GM18951 (cell line): ENCODE measurements around the gene BTBD9.

Experiments used
- POLR2A ChIP-seq: IDR thresholded peaks from 4 replicates; pipeline ENCODE4 v1.6.1; 2011; ENCODE audit warnings: mild to moderate bottlenecking; ENCODE audit not compliant: insufficient read length, insufficient read depth; ENCODE audit errors: extremely low read depth
- in situ Hi-C: fragments of 300-500 bp; cut with MboI; formaldehyde crosslinking; loops from one replicate; pipeline ENCODE4 v1.12.0; 2022; ENCODE audit warnings: low sequenced_read_pairs, mixed read lengths, inconsistent platforms; ENCODE audit not compliant: unreplicated experiment

BTBD9 gene

DNA sequence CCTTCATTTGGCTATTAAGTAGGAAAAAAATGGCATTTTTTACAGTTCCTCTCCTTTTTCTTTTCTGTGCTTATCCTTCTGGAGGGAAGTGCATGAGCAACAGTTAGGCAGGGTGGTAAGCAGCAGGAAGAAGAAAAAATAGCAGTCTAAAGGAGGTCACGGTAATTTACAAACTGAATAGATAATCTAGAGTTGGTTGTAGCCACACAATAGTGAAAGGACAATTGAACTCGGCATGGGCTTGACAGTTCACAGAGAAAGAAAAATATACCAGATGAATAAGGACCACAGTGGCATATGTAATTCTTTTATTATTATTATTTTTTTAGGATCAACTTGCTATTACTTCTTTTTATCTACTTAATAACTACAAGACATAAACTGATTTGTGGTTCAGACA, 358.6 kb downstream of the BTBD9 start:
- in situ Hi-C loops: no loop called here
- no peak for TF ChIP-seq POLR2A

DNA sequence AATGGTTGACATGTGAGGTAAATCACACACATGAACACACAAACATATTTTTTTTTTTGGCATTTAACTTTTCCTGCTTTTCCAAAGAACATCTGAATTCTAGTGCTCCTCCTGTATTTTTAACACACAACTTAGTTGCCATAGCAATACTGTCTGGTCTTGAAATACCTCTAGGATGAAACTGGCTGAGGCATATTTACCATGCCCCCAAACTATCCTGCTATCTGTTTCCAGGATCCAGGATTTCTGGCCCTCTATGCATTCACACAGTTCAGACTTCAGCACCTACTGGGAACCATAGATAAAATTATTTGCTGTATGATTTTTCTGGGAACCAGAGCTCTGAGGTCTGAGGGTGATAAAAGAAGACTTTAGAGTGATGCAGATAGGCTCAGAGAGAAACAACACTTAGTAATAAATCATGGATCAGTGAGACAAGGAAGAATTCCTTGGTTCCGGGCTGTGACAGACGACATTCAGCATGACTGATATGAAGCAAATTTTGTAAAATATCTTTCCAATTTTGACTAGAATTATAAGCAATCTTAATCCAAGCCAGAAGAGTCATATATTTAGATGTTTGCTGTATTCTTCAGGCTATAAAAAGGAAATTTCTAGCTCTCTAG, 359.7 kb downstream of the BTBD9 start:
- in situ Hi-C loops: no loop called here

DNA sequence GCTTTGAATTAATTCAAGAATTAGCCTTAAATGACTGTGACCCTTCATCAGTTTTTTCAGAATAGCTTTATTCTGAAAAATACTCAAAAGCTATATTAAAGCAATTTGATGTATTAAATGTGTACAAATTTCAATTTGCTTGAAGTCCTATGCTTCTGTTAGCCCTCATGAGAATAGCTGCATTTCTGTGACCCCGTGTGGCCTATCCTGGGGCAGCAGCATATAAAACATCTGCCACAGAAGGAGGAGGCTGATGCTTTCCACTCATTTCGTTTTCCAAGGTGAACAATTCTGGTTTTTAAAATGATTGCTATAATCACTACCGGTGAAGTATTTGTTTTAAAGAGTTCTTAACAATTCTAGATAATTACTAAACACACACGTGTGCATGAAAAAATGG, 360.3 kb downstream of the BTBD9 start:
- no peak for TF ChIP-seq POLR2A
- in situ Hi-C loops: no loop called here

More for the DNA sequence above, 359.7 kb downstream of the BTBD9 start:
- TF ChIP-seq POLR2A: no peak

DNA sequence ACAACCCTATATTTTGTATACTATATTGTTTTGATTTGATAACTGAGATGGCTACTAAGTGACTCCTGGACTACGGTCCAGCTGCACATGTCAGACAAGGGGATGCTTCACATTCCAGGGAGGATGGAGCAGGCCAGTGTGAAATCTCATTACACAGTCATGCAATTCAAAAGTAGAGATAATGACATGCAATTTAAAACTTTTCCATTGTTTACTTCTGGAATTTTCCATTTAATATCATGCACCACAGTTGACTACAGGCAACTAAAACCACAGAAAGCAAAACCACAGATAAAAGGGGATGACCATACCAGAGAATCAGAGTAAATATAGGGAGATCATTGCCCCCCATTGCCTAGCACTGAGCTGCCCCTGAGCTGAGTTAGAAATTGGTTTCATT, 366.4 kb downstream of the BTBD9 start:
- no peak for TF ChIP-seq POLR2A
- in situ Hi-C loops: no loop called here

- no peak for TF ChIP-seq POLR2A
- in situ Hi-C loops: no loop called here
Observed at GRCh38 chr6:38272222-38272621, 367.5 kb downstream of the BTBD9 start.

DNA sequence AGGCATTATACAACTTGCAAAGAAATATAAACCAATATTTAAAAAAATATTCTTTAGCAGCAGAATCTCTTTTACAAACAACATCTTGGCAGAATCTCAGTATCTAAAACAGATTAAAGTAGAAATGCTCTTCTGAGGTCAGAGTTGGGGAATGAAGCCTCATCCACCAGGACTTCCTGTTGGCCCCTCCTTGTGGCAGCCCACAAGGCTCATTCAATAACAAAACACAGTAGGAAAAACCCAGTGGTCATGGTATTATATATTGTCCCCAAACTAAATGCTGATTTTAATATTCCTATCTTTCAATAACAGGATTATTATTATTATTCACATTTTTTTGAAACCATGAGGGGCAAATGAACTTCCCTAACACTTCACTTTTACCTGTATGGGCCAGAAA, 368.6 kb downstream of the BTBD9 start:
- TF ChIP-seq POLR2A: no peak
- in situ Hi-C loops: no loop called here

DNA sequence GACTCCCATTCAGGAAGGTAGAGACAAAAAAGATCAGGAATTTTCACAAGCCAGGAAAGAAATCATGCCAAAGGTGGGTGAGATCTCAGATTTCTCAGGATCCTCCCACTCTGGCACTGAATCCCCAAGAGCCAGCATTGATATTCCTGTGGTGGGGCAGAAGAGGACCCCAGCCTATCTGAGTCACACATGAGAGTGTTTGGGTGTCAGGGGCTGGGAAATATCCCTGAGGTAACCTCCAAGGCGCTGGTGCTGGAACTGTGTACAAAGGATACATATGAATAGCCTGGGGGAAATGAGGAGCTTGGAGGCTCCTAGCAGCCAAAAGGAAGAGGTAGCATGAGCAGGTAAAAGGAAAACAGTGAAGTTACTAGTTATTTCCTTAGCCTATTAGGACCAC, 369.4 kb downstream of the BTBD9 start:
- no peak for TF ChIP-seq POLR2A
- in situ Hi-C loops: no loop called here

DNA sequence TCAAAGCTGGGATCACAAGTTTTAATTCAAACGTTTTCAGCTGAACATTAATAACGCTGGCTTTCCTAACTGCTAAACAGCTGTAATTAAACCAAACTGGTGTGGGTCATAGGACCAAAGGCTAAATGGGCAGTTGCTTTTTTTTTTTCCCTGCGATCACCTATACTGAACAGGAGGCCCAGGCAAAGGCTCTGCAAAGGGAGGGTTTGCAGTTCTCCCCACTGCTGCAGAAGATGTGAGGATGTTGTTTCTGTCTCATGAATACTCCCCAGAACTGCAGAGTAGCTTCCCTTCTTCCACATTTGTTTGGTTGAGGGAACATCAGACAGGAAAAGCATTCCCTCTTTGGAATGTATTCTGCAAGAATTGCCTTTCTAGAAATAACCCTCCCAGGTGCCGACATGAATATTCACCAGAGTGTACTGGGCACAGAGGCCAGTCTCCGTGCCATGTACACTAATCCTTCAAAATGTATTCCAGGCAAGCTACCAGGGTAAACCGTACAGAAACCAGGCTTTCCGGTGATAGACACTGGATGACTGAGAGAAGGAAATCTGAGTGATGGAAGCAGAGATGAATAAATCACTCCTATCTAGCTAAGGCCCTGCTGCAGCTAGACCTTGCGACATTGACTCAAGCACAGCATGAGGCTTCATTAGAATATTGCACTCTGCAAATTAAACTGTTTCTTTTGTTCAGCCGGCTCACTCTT, 370.1 kb downstream of the BTBD9 start:
- no peak for TF ChIP-seq POLR2A
- in situ Hi-C loops: no loop called here

DNA sequence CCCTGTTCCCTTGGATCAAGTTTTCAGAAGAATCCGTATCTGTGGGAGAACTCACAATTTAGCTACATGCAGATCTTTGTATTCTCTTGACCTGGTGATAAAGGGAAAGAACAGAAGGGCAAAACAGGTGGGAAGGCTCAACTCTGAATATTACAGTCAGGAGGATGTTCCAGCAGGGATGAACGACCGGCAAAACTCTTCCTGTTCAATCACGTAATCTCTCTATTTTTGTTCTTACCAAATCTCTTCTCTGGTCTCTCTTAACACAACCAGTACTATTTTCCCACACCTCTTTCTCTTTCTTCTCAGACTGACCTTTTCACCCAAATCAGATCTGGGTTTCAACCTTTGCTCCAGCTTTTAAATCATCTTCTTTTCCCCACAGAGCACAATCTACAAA, 371.4 kb downstream of the BTBD9 start:
- TF ChIP-seq POLR2A: no peak
- in situ Hi-C loops: no loop called here

DNA sequence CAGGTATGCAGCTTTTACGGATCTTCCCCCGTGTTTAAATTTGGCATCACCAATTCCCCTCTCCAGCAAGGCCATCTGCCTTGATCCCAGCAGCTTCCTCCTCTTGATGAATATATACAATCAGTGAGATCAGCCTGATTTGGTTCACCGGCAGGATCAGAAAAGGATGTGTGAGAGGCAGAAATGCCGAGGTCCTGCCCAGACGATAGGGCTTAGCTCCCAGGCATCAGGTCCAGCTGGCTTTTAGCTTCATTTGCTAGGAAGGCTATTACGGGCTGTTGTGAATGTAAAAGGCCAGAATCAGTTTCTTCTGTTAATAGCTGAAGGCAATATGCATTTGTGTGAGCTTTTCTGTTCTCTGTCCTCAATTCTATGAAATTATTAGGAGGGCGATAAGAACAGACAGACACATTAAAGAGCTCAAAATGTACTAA, 372.8 kb downstream of the BTBD9 start:
- in situ Hi-C loops: no loop called here
- no peak for TF ChIP-seq POLR2A

DNA sequence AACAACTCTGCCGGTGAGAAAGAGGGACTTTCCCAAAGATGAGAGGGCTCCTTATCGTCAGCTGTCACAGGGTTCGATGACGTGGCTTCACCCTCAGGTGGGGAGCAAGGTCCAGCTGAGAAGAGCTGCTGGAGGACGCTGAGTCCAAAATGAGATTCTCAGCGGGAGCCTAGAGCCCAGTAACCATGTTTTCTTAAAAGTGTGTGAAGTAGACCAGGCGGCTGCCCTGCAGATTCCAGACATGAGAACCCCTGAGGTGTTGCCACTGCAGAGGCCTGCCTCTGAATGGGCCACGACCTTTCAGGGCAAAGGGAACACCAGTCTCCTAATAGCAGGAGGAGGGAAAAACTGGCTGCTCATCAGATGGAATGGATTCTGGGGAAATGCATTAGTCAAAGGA, 375.1 kb downstream of the BTBD9 start:
- no peak for TF ChIP-seq POLR2A
- in situ Hi-C loops: no loop called here

DNA sequence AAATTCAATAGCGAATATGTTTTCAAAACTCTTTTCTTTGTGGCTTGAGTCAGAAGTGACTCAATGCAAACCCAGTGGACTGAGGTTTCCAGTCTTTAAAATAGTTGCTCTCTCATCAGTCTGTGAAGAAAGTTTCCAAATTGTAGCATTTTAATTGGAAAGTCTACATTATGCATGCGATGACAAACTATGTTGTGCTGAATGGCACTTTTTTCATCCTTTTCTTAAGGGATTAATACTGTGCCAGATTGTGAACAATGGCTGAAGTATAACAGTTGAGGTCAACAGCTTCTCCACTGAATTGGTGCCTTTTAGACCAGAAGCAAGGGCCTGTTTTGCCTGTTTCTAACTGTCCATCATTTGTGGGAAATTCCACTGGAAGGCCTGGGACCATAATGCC, 377.1 kb downstream of the BTBD9 start:
- no peak for TF ChIP-seq POLR2A
- in situ Hi-C loops: no loop called here

GRCh38 chr6:38262026-38262425, 377.7 kb downstream of the BTBD9 start:
- TF ChIP-seq POLR2A: no peak
- in situ Hi-C loops: no loop called here

DNA sequence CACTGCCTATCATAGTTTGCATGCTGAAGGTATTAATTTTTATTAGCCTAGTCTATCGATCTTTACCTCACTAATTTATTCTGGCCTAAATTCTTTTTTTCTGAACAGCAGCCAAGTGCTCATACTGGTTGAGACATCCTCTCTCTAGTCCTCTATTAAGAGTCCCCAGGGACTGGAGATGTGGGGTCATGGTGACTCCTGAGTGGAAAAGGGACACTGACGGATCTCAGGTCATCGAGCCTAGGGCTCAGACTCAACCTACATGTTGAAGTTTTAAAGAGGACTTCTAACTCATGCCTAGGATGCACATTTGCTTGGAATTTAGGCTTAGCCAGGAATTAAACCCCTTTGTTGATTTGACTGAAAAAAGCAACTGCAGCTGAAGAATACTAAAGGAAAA, 378.1 kb downstream of the BTBD9 start:
- in situ Hi-C loops: no loop called here
- no peak for TF ChIP-seq POLR2A
